ENCODE results near the gene EOGT. TPM values are rescaled to one million over a fixed set of nuclear protein-coding genes. Genes with fewer than 3 reads are reported as not detected.

Gene EOGT
- total RNA-seq: 10 to 100 TPM; 12.1 to 13.1 TPM

DNA sequence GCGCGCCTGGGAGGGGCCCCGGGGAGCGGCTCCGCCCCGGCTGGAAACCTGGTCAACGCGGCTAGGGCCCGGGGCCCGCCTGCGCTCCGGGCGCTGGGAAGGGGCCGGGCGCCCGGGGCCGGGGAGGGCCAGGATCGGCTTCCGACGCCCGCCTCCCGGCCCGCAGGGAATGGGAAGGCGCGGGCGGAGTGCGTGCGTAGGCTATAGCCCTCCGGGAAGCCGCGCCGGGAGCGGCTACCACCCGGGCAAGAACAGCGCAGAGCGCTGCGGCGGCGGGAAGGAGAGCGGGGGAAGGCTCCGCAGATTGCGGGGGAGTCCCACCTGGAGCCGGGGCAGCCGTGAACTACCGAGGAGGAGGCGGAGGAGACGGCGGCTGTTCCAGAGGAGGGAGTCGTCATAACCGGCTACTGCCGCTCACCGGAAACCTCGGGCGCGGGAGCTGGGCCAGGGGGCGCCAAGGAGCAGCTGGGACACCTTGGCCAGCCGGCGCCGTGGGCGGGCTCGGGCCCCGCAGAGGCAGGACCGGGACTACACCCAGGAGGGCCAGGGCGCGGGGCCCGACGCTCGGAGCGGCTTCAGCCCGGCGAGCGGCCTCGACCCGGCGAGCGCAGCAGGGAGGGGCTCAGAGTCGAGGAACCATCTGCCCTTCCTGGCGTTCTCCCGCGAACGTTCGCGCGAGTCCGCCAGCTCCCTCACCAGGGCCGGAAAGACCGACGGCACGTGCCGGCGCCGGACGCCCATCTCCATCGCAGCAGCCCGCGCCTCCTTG lies at the start of gene EOGT:
TSS of gene EOGT (minus strand) at position 432 of the 769 bp plus-strand sequence. CDS start 3,838 bp downstream, outside the sequence.

DNA sequence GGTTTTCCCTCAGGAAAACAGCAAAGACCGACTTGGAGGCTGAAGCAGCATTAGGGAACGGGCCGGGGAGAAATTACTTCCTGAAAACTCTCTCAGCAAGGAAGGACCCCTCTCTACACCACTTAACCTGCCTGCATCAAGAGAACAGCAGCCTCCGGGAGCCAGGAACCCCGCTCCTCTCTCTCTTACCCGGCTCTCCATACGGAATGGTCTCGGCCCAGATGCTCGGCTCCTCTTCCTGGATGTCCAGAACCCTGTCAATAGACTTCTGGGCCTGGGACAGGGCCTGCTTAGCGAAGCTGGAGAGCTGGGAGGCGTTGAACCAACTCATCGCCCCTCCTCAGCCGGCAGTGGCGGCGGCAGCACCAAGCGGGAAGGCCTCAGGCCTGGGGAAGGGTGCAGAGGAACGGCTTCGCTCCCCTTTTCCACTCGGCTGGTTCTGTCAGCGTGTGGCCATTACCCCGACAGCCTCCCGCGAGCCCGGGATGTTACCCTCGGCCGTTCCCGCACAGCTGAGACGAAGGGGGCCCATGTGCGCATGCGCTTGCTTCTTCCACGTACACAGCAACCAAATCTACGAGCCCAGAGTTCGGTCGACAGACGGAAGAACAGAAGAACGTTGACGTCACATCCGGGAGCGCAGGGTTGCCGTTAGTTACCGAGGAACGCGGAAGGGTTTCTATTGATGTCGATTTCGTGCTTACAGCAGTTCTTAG lies 38.4 kb upstream of the EOGT start, which contains the start of gene TMF1:
TSS of gene TMF1 (minus strand) at position 578 of the 716 bp plus-strand sequence. CDS start at position 331, 247 bp downstream.

Small RNA genes within 50 kb of the gene (microRNA-seq; reads per million reads assigned to microRNA genes)
- 11.1 reads per million, percentile 42 among the genes with 10 or more reads in this experiment for gene MIR3136 (ENCODE audit: borderline microRNAs expressed, borderline replicate concordance)

Other genes with a start within 250 kb of the EOGT start
- gene TAFA4, start 81.1 kb downstream of the EOGT start, total RNA-seq: not detected
- gene TMF1, start 38.6 kb upstream of the EOGT start, total RNA-seq: 10 to 100 TPM; 49.7 to 53.0 TPM
- 100 to 1,000 TPM in 1 of 2 experiments, 10 to 100 TPM in 1; 92.0 to 102 TPM for gene UBA3, start 66.7 kb upstream of the EOGT start, total RNA-seq
- 100 to 1,000 TPM; 182 to 189 TPM for gene ARL6IP5, start 71.3 kb upstream of the EOGT start, total RNA-seq
- gene LMOD3, start 108.9 kb upstream of the EOGT start, total RNA-seq: not detected

Measured in activated naive CD4-positive, alpha-beta T cell treated with anti-CD3 and anti-CD28 coated beads, Interleukin-2, amount 10 ng/mL, durations not matched to agents 5 hours and 36 hours (primary cell).